Activated CD4-positive, alpha-beta memory T cell treated with anti-CD3 and anti-CD28 coated beads, Interleukin-2, amount 10 ng/mL, durations not matched to agents 7 days and 5 days (primary cell): Measurements from ENCODE around the gene KRT6B. TPM values are rescaled to one million over a fixed set of nuclear protein-coding genes. Genes with fewer than 3 reads are reported as not detected.

Source experiments
- CTCF ChIA-PET: fragments of 350-600 bp; sonication (Branson Sonifier 250); formaldehyde crosslinking; loops from one replicate; lab custom pipeline; 2021; ENCODE audit warnings: antibody characterized with exemption, inconsistent platforms; lab: Charles Lee
- POLR2A ChIA-PET: fragments of 350-600 bp; sonication (Branson Sonifier 250); formaldehyde crosslinking; loops from one replicate; lab custom pipeline; 2021; ENCODE audit warnings: antibody characterized with exemption; lab: Charles Lee
- DNase-seq: peaks from one replicate; pipeline ENCODE4 v3.0.0-alpha.2; 2020
- H3K27ac Mint-ChIP-seq: one replicate; pipeline ENCODE4 v1.8.0; 2021; ENCODE audit warnings: mild to moderate bottlenecking, mixed read lengths
- H3K27me3 Mint-ChIP-seq: one replicate; pipeline ENCODE4 v1.8.0; 2021; ENCODE audit warnings: mixed read lengths
- H3K36me3 Mint-ChIP-seq: one replicate; pipeline ENCODE4 v1.8.0; 2021; ENCODE audit warnings: low read depth, mixed read lengths
- H3K4me1 Mint-ChIP-seq: one replicate; pipeline ENCODE4 v1.8.0; 2021; ENCODE audit warnings: mixed read lengths
- H3K4me3 Mint-ChIP-seq: one replicate; pipeline ENCODE4 v1.8.0; 2021; ENCODE audit warnings: mild to moderate bottlenecking, mixed read lengths
- H3K9me3 Mint-ChIP-seq: one replicate; pipeline ENCODE4 v1.8.0; 2021; ENCODE audit warnings: mixed read lengths
- total RNA-seq, 2 experiments: library from RNA; stranded (reverse); gene quantifications; one replicate each; pipeline ENCODE4 v1.2.3, GENCODE V29; 2021

Gene KRT6B
- total RNA-seq, 2 experiments from 2014 or later = not detected

DNA sequence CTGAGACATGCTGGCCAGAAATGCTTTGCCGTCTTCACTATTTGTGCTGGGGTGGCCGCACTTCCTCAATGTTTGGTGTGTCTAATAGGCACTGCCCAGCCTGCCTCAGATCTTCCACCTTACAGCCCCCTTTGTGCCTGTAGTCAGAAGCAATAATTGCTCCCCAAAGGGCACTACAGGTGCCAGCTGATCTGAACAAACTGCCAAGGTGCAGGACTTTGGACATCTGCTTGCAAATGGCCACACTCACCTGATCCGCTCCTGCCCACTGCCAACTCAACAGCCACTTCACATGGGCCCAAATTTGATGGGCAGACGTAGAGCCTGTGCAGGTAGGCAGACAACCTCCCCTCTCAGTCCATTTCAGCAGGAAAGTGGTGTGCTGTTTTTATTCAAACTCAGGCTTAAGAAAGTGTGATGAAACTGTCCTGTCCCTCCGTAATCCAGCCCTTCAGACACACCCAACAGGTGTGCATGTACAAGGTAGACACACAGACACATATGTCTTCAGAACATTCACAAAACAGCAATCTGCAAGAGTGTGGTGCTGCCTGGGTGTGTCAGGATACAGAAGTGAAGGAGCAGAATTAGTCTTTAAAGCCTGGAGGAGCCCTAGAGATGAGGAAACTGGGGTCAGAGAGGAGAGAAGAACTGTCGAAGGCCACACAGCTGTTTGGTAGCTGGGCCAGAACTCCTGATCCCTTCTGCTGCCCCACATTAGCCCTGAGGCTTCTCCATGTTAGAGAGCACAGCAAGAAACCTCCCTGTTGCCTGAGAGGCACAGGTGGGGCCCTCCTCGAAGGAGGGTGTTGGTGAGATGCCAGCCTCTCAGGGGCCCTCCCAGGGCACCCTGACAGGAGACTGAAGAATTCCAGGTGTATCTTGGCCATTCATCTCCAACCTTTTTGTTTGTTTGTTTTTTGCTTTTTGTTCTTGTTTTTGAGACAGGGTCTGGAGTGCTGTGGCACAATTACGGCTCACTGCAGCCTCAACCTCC is 13.3 kb downstream of the KRT6B start:
- POLR2A ChIA-PET = no interaction called here
- Mint-ChIP-seq H3K36me3 (no peaks in the 10 kb centered on the region), H3K4me1 (no peaks in the 10 kb centered on the region), H3K27me3 (peaks cover 42% of the 10 kb centered on the region), H3K9me3 (no peaks in the 10 kb centered on the region), H3K27ac (no peak overlapping the region), H3K4me3 (no peak overlapping the region)
- CTCF ChIA-PET = no interaction called here
- no peak for DNase-seq

DNA sequence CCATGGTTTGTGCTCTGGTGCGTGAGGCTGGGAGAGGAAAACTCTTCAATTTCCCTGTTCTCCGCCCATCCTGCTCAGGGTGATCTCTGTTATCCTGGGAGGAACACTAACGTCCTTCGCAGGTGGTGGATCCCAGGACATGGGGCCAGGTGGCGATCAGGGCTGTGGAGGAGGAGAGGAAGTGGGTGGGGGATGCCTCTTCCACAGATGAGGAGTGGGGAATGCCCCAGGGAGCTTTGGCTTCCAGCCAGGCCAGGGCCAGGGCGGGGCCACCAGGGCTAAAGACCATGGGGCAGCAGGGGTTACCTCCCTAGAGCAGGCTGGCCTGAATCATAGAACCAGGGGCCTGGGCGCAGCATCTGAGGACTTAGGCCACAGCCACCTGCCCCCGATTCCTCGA is 14.4 kb downstream of the KRT6B start:
- ChIA-PET POLR2A (no interaction called here), CTCF (no interaction called here)
- H3K9me3 Mint-ChIP-seq = no peaks in the 10 kb centered on the region

GRCh38 chr12:52436828-52437474 is 15.0 kb downstream of the KRT6B start:
- H3K9me3 Mint-ChIP-seq = no peaks in the 10 kb centered on the region
- H3K4me3 Mint-ChIP-seq = no peak overlapping the region
- POLR2A ChIA-PET = no interaction called here
- CTCF ChIA-PET = no interaction called here
- H3K36me3 Mint-ChIP-seq = no peaks in the 10 kb centered on the region
- H3K4me1 Mint-ChIP-seq = no peaks in the 10 kb centered on the region
- H3K27ac Mint-ChIP-seq = no peak overlapping the region
- no peak for DNase-seq
- peaks cover 29% of the 10 kb centered on the region for H3K27me3 Mint-ChIP-seq

More for the DNA sequence above, 14.4 kb downstream of the KRT6B start:
- Mint-ChIP-seq H3K36me3 (no peaks in the 10 kb centered on the region), H3K4me1 (no peaks in the 10 kb centered on the region), H3K4me3 (no peak overlapping the region), H3K27me3 (peaks cover 33% of the 10 kb centered on the region), H3K27ac (no peak overlapping the region)
- DNase-seq = no peak

DNA sequence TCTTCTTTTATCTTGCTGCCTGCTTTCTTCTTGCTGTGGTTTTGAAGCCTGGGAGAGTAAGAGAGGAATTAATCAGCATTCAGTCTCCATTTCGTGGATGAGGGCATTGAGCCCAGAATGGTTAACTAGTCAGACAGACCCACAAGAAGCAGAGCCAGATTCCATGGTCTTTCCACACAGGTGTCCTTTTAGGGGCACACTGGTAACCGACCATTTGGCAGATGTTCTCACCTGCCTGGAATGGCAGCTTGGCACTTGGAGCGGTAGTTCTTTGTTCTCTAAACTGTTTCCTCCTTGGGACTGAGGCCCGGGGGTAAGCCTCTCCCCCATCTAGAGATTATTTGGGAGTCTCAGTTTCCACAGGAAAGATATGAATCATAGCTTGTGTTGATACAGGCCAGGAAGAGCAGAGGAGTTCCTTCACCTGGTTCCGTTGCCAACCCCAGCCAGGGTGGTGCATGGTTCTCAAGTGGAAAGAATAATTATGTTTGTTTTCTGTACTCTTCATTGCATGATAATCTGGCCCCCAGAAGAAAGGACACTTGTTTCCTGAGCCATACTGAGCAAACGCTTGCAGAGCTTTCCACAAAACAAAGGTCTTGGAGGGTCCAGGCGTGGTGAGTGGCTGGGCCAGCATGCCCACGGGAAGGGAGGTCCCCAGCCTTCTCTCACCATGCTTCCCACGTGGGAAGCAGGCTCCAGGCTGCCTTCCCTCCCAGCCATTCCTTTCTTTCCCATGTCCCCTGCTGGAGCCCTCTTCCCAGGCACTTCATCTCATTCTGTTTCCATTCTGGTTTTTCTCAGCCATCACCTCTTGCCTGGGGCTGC is 15.7 kb downstream of the KRT6B start:
- CTCF ChIA-PET = no interaction called here
- no peak overlapping the region for H3K27ac Mint-ChIP-seq
- no peaks in the 10 kb centered on the region for H3K9me3 Mint-ChIP-seq
- POLR2A ChIA-PET = no interaction called here
- no peak for DNase-seq
- no peaks in the 10 kb centered on the region for H3K4me1 Mint-ChIP-seq
- no peak overlapping the region for H3K4me3 Mint-ChIP-seq
- peaks cover 29% of the 10 kb centered on the region for H3K27me3 Mint-ChIP-seq
- H3K36me3 Mint-ChIP-seq = no peaks in the 10 kb centered on the region

DNA sequence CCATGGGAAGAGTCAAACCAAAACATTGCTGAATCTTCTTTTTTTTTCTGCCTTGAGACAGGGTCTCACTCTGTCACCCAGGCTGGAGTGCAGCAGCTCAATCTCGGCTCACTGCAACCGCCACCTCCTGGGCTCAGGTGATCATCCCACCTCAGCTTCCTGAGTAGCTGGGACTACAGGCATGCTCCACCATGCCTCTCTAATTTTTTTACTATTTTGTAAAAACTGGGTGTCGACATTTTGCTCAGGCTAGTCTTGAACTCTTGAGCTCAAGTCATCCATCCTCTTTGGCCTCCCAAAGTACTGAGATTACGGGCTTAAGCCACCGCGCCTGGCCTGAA is 16.3 kb downstream of the KRT6B start:
- no peak for DNase-seq
- no peak overlapping the region for H3K27ac Mint-ChIP-seq
- ChIA-PET POLR2A (no interaction called here), CTCF (no interaction called here)
- H3K36me3 Mint-ChIP-seq = no peaks in the 10 kb centered on the region
- H3K4me1 Mint-ChIP-seq = no peaks in the 10 kb centered on the region
- peaks cover 26% of the 10 kb centered on the region for H3K27me3 Mint-ChIP-seq
- H3K9me3 Mint-ChIP-seq = no peaks in the 10 kb centered on the region
- no peak overlapping the region for H3K4me3 Mint-ChIP-seq

DNA sequence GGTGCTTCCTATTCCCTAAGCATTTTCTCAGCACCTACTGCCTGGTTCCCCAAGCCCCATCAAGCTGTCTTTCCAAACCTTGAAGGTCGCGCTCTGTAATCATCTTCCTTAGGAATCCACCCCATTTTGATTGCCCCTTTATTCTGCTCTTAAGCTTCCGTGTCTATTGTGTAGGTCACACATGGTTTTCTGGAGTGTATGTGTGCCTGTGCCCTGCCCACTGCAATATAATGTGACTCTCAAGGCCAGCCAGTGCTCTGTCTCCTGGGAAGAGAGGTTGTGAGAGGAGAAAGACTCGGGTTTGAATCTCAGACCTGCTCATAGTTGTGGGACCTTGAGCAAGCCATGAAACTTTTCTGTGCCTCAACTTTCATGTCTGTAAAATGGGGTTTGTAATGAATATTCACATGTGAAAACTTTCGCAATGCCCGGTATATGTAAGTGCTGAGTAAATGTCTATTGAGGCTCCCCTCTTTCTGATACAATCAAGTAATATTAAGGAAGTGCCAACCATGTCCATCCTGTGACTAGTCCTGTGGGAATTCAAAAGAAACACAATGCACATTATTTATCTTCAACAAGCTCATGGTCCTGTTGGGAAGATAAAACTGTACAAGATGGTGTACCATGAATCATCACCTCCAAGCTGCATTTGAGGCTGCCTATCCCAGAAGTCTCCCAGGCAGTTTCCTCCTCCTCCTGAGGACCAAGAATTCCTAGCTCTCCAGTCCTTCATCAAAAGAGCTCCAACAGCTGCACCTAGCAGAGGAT is 17.0 kb downstream of the KRT6B start:
- ChIA-PET CTCF (no interaction called here), POLR2A (no interaction called here)
- DNase-seq = no peak
- Mint-ChIP-seq H3K36me3 (no peaks in the 10 kb centered on the region), H3K9me3 (no peaks in the 10 kb centered on the region), H3K27ac (no peak overlapping the region), H3K27me3 (peaks cover 26% of the 10 kb centered on the region), H3K4me1 (no peaks in the 10 kb centered on the region), H3K4me3 (no peak overlapping the region)

GRCh38 chr12:52434081-52434733 is 17.7 kb downstream of the KRT6B start, which contains the start of gene KRT75:
KRT75 (minus strand) TSS chr12:52434371; CDS start chr12:52434304, 67 bp downstream.
- Mint-ChIP-seq H3K9me3 (no peaks in the 10 kb centered on the region), H3K36me3 (no peaks in the 10 kb centered on the region), H3K4me3 (no peak within 1 kb of the TSS), H3K27ac (no peak within 1 kb of the TSS), H3K27me3 (peaks cover 27% of the 10 kb centered on the region), H3K4me1 (no peaks in the 10 kb centered on the region)
- POLR2A ChIA-PET = no interaction called here
- CTCF ChIA-PET = no interaction called here
- no peak for DNase-seq

GRCh38 chr12:52433501-52434080 is 18.4 kb downstream of the KRT6B start:
- POLR2A ChIA-PET = no interaction called here
- no peak for DNase-seq
- peaks cover 33% of the 10 kb centered on the region for H3K27me3 Mint-ChIP-seq
- H3K4me1 Mint-ChIP-seq = no peaks in the 10 kb centered on the region
- no peaks in the 10 kb centered on the region for H3K36me3 Mint-ChIP-seq
- CTCF ChIA-PET = no interaction called here
- H3K4me3 Mint-ChIP-seq = no peak overlapping the region
- H3K27ac Mint-ChIP-seq = no peak overlapping the region
- no peaks in the 10 kb centered on the region for H3K9me3 Mint-ChIP-seq

- H3K27me3 Mint-ChIP-seq = peaks cover 37% of the 10 kb centered on the region
- H3K27ac Mint-ChIP-seq = no peak overlapping the region
- H3K4me3 Mint-ChIP-seq = no peak overlapping the region
- H3K4me1 Mint-ChIP-seq = no peaks in the 10 kb centered on the region
- H3K9me3 Mint-ChIP-seq = no peaks in the 10 kb centered on the region
- no peaks in the 10 kb centered on the region for H3K36me3 Mint-ChIP-seq
- CTCF ChIA-PET = no interaction called here
- POLR2A ChIA-PET = no interaction called here
- DNase-seq = no peak
These were observed 19.3 kb downstream of the KRT6B start for GRCh38 chr12:52432559-52433207.

- Mint-ChIP-seq H3K27ac (no peak overlapping the region), H3K4me3 (no peak overlapping the region), H3K9me3 (no peaks in the 10 kb centered on the region), H3K36me3 (no peaks in the 10 kb centered on the region), H3K4me1 (no peaks in the 10 kb centered on the region), H3K27me3 (peaks cover 21% of the 10 kb centered on the region)
- POLR2A ChIA-PET = no interaction called here
- DNase-seq = no peak
- CTCF ChIA-PET = interaction anchor here (1.2 kb wide), 1 partner anchor 33 kb away, joined by 3 read pairs; no protein-coding TSS in a partner anchor
These were observed 23.8 kb downstream of the KRT6B start for GRCh38 chr12:52428121-52428520.

- ChIA-PET POLR2A (no interaction called here), CTCF (interaction anchor here (1.0 kb wide), 1 partner anchor 54 kb away, joined by 3 read pairs; no protein-coding TSS in a partner anchor)
- H3K36me3 Mint-ChIP-seq = no peaks in the 10 kb centered on the region
- H3K4me1 Mint-ChIP-seq = no peaks in the 10 kb centered on the region
- H3K27ac Mint-ChIP-seq = no peak overlapping the region
- no peaks in the 10 kb centered on the region for H3K9me3 Mint-ChIP-seq
- DNase-seq = no peak
- H3K4me3 Mint-ChIP-seq = no peak overlapping the region
- H3K27me3 Mint-ChIP-seq = peaks cover 22% of the 10 kb centered on the region
These were observed 24.9 kb downstream of the KRT6B start for GRCh38 chr12:52427083-52427482.
